HEK293 (cell line): ENCODE results near the gene LIMS3.
"Not testable (repeated sequence)": the region's sequence is repeated elsewhere in the genome, so short reads cannot be mapped to it uniquely, and the experiment has no call there.

ENCODE experiments used
- BCL11A ChIP-seq: fragments of 450-650 bp; formaldehyde crosslinking; IDR thresholded peaks from 2 replicates; pipeline ENCODE4 v1.5.1; 2016; ENCODE audit warnings: low read depth, missing biosample characterization, missing genetic modification characterization
- BCL6B ChIP-seq: fragments of 450-650 bp; formaldehyde crosslinking; IDR thresholded peaks from 2 replicates; pipeline ENCODE4 v1.5.1; 2017; ENCODE audit warnings: missing biosample characterization, missing genetic modification characterization
- CTCF ChIP-seq: fragments of 450-650 bp; formaldehyde crosslinking; IDR thresholded peaks from 2 replicates; pipeline ENCODE4 v1.5.1; 2016; ENCODE audit warnings: missing biosample characterization, missing genetic modification characterization
- RBAK ChIP-seq: fragments of 450-650 bp; formaldehyde crosslinking; IDR thresholded peaks from 2 replicates; pipeline ENCODE4 v1.5.1; 2016; ENCODE audit warnings: missing biosample characterization, missing genetic modification characterization
- SETDB1 ChIP-seq: IDR thresholded peaks from one replicate; pipeline ENCODE4 v1.6.1; 2017; ENCODE audit warnings: mild to moderate bottlenecking, low read length, moderate library complexity, mixed read lengths; ENCODE audit not compliant: insufficient read length
- ZBTB17 ChIP-seq: fragments of 450-650 bp; formaldehyde crosslinking; IDR thresholded peaks from 2 replicates; pipeline ENCODE4 v1.5.1; 2016; ENCODE audit warnings: missing biosample characterization, missing genetic modification characterization
- ZBTB8A ChIP-seq: fragments of 450-650 bp; formaldehyde crosslinking; IDR thresholded peaks from 2 replicates; pipeline ENCODE4 v1.5.1; 2016; ENCODE audit warnings: missing biosample characterization, missing genetic modification characterization
- ZNF175 ChIP-seq: fragments of 450-650 bp; formaldehyde crosslinking; IDR thresholded peaks from 2 replicates; pipeline ENCODE4 v1.5.1; 2016; ENCODE audit warnings: missing biosample characterization, missing genetic modification characterization
- ZNF629 ChIP-seq: fragments of 450-650 bp; formaldehyde crosslinking; IDR thresholded peaks from 2 replicates; pipeline ENCODE4 v1.5.1; 2017; ENCODE audit warnings: missing biosample characterization, missing genetic modification characterization
- ZNF76 ChIP-seq: fragments of 450-650 bp; formaldehyde crosslinking; IDR thresholded peaks from 2 replicates; pipeline ENCODE4; 2016; ENCODE audit warnings: low read depth, missing biosample characterization, missing genetic modification characterization, borderline replicate concordance

- not testable (repeated sequence) for TF ChIP-seq CTCF (tag by site-specific recombination); BCL11A; ZNF629 (tag by site-specific recombination); ZNF175 (tag by site-specific recombination); ZBTB17 (tag by site-specific recombination); SETDB1; RBAK; ZBTB8A; BCL6B; ZNF76 (tag by site-specific recombination)
These were observed 38.0 kb downstream of the LIMS3 start for GRCh38 chr2:109936534-109936933.
